Central memory CD4-positive, alpha-beta T cell (primary cell): Measurements from ENCODE around the gene CA5A.

ENCODE experiments used
- DNase-seq: peaks from one replicate; pipeline ENCODE4 v3.0.0; 2022

The CA5A gene

DNA sequence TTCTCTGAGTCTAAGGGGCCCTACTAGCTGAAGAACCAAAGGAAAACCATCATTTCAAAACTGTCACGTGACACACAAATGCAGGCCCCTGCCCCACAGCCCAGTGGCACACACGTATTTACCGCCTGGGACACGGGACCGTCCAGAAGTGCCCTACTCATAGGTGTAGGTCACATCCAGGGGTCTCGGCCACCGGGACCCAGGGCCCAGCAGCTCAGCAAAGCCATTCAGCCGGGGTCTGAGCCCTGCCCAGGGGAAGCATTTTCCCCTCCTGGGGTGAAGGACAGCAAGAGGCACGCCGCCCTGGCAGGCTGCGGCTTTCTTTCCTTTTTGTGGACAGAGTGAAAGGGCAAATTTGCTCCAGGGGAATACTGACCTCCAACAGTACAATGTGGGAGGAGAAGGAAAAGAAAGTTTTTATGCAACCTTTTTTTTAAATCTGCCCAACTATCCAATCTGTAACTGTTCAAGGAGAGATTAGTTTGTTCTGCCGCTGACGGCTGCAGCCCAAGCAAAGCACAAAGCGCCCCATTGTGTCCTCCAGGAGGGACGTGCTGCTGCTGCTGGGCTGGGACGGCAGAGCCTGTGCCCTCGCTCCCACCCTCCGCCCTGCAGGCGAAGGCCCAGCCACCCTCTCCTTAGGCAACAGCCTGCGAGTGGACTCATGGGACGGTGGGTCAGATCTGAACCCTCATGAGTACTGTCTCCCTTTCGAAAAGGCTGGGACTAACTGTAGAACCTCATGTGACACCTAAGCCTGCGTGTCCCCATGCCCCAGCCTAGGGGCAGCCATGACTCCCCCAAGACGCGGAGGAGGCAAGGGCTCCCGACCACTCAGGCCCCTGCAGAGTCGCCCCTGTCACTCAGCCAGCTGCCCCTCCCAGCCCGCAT, 88.3 kb downstream of the CA5A start:
- DNase-seq = no peak

DNA sequence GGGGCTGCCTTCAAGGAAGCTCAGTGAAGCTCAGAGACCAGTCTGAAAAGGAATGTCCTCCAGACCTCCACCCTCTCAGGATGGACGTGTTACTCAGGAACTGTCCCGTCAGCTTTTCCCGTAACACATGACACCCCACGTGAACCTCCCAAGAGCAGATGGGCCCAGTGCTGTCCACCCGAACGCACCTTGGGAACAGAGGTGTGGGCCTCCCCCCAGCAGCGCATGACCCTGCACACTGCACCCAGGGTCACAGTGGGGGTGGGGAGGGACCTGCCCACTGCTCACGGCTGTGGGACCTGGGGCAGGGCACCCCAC, 88.9 kb downstream of the CA5A start:
- no peak for DNase-seq

DNA sequence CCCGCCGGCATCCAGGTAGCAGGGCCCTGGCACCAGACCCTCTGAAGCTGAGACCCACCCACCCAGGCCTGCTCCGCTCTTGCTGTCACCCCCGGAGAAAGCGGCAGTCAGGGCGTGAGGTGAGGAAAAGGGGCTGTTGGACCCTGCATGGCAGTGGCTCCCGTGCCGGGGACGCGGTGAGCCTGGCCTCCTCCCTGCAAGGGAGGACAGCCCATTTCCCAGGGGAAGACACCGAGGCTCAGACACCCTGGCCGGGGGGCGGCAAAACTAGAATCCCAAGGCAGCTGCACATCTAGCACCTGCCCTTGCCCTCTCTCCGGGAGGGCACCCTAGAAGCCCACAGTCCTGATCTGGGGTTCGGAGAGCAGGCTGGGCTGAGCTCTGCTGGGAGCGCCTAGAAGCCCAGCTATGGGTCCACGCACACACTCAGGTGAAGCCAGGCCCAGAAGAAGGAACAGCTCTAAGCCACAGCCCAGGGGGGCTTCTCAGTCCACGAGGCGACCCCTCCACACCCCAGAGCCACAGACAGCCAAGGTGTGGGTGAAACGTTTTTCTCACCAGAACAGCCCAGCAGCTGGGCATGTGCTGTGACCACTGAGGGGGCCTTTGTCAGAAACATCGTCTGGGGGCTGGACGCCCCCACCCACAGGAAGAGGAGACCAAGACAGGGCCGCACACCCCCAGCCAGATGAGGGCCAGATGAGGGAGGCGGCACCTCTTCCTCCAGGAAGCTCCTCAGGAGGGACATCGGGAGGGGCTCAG, 89.4 kb downstream of the CA5A start:
- no peak for DNase-seq

DNA sequence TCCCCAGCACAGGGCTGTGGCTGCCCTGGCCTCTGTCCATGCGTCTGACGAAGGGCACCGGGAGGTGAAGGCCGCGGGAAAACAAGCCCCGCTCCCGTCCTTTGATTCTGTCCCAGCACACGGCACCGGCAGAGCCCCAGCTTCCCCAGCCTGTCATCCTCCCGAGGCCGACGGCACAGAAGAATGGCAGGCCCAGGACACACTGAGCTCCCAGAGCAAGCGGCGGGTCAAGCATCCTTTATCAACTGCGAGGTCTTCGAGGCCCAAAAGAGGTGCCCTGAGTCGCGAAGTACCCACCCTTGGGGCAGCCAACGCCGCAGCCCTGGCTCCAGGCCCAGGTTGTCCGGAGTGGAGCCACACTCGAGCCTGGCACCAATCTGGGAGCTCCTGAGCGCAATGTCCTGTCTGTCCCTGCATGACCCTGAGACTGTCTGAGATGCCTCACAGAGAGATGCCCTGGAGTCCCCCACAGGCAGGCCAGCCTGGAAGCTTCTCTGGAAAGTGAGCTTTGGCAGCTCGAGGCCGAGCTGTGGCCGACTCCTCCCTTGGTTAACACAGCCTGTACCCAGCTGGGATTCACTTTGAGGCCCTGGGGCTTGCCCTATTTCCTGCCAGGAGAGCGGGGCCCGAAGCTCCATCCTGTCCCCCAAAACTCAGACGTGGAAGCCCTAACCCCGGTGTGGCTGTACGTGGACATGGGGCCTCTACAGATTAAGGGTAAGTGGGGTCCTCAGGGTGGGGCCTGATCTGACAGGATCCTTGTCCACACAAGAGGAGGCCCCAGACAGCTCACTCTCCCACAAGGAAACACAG, 90.3 kb downstream of the CA5A start:
- no peak for DNase-seq

DNA sequence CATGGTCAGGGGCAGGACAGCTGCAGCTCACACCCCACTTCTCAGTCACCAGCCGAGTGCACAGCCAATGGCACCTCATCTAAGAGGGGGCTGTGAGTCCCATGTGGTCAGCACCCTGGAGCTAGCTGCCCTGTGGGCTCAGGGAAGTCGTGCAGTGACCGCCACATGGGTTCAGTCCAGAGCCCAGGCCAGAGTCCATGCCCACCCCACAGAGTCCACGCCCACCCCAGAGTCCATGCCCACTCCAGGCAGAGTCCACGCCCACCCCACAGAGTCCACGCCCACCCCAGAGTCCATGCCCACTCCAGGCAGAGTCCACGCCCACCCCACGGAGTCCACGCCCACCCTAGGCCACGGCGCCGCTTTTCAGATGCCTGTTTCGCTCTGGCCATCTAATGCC, 91.1 kb downstream of the CA5A start:
- DNase-seq = no peak

DNA sequence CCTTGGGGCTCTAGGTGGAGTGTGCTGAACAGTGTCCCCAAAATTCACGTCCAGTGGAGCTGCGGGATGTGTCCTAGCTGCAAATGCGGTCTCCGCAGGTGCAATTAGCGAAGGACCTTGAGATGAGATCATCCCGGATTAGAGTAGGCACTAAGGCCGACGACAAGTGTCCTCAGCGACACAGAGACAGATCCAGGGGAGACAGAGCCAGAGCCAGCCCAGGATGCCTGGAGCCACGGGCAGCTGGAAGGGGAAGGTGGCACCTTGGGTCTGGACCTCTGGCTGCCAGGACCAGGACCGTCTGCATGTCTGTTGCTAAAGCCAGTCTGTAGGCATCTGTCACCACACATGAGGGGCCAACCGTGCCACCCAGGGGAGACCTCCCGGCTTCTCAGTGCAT, 91.5 kb downstream of the CA5A start:
- DNase-seq = no peak

DNA sequence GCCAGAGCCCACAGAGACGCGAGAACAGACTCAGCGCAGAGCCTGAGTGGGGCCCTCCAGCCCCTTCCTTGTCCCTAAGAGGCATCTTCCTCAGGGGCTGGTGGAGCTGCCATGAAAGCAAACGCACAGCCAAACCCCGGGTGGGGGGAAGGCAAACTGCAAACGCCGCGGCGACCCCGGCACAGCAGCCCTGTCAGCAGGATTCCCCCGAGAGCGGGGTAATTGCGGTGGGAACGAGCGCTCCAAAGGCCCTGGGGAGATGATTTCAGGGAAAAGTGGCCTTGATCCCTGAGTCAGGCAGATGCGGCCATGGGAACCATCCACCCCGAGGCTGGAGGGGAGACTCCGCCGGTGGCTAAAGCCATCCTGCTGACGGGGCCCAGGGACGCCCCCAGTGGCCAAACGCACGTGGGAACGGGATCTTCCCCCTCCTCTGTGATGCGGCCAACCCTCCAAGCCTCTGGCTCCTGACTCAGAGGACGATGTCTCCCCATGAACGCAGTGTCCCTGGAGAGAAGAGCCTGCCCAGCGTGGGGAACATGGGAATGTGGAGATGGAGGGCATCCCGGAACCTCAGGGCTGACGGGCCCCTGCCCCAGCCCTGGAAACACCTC, 92.1 kb downstream of the CA5A start:
- DNase-seq = no peak

DNA sequence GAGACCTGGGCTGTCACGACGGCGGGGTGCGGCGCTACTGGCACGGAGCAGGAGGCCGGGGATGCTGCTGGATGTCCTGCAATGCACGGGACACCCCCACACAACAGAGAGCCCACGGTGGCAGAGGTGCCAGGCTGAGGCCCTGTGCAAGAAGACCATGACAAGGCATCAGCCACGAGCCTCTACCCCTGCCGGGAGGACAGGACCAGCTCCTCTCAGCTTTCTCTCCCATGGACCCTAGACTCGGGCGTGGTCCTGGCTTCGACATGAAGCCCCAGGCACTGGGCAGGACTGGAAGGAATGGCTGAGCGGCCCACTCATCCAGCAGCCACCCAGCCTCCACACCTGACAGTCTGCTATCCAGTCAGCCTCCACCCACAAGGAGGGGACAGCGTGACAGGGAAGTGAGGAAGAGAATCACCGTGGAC, 92.6 kb downstream of the CA5A start:
- DNase-seq = no peak

DNA sequence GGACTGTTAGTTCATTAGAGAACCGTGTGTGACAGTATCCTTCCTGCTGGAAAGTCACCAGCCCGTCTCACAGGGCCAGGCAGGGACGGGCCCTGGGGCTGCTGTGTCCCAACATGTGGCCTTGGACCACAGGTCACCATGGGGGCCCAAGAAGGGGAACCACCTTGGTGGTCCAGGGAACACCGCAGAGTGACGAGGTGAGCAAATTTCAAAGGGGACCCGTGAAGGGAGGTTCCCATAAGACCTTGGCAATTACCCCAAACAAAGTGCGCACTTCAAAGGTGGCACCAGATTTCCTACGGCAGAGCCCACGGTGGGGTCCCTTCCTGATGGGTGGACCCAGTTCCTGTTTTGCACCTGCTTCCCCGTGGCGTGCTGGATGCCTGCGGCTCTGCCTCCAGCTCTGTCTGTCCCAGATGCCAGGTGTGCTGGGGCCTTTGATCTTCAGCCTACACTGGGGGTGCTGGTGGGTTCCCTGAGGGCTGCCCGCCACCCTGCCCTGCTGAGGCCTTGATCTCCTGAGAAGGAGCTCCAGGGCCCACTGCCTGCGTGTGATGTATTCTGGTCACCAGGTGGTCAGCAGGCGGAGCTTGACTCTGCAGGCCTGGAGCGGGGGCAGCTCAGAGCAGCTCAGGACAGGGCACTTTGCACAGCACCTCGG, 94.0 kb downstream of the CA5A start:
- no peak for DNase-seq

DNA sequence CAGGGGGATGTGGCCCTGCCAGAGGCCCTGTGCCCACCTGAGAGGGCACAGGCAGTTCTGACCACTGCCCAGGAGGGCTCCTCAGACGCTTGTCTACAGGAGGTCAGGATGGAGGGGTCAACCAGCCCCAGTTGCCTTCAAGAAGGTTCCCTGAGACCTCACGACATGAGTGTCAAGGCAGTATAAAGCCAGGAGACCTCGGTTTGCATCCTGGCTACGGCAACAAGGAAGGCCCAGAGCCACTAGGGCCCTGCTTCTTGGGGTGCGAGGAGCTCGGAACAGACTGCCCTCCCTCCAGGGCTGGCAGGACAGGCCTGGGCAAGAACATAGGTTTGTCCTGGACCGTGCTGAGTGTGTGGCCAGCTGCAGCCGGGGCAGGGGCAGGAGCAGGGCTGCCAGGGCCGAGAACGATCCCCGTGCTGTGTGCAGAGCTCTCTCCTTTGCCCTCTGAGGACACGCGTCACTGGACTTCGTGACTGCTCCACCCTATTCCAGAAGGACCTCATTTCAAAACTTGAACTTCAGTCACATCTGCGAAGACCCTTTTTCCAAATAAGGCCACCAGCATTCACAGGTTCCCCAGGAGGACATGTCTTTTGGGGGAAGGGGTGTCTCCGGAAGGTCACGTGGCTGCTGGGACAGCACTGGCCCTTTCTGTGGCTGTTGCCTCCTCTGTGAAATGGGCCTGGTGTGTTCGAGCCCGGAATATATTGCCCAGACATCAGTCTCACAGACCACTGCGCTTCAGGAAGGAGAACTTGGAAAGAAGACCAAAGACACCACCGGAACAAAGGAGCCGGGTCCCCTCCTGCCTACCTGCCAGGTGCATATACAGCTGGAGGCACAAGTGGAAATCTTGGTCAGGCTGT, 94.8 kb downstream of the CA5A start:
- no peak for DNase-seq

DNA sequence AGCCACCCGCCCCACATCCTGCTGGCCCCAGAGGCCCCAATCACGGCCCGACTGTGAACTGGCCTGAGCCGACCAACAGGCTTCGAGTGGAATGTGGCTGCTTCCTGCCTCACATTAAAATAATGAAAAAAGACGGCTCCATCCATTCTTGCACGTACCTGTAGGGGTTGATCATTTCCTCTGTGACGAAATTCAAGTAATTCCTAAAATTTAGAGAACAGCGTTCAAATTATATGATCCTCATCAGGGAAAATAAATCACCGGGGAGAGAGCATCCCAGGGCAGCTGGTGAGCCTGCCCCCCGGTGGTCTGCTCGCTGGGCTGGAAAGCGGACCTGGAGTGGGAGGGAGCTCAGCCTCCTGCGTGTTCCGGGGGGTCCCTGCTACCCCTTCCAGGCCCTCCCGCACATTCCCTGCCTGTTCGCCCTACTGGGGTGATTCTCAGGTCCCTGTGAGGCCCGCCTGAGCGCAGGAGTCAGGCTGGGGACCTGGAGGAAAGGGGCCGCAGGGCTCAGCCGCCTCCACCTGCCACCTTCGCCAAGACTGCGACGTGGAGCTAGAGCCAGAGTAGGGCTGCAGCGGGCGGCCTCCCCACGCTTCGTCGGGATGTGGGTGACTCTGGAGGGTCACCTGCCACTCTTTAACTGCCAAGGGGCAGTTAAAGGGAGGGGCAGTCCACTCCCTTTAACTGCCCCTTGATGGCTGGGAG, 95.9 kb downstream of the CA5A start:
- no peak for DNase-seq

DNA sequence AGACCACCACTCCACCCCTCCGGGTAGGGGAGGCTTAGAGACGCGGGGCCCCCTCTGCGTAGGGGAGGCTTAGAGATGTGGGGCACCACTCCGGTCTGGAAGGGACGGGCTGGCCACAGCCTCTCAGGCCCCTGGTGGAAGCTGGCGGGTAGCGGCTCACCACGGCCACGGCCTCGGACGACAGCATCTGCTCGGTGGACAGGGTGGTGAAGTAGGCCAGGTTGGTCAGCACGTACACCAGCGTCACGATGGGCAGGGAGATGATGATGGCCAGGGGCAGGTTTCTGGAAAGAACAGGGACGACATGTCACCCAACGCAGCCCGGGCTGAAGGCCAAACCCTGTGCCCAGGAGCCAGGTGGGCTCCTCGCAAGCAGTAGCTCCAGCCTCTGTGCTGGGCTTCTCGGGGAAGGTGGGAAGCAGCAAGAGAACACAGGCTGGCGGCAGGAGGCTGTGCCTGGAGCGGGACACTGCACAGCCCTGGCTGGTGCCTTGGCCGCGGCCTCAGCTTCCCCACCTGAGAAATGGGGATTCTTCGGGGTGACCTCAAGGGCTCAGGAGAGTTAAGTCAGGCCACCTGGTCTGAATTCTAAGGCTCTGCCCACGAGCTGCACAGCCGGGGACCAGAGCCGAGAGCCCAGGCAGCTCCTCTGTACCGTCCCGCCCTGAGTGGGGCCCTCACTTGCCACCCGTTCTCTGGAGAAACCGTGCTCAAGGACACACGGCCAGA, 96.6 kb downstream of the CA5A start:
- DNase-seq = no peak

DNA sequence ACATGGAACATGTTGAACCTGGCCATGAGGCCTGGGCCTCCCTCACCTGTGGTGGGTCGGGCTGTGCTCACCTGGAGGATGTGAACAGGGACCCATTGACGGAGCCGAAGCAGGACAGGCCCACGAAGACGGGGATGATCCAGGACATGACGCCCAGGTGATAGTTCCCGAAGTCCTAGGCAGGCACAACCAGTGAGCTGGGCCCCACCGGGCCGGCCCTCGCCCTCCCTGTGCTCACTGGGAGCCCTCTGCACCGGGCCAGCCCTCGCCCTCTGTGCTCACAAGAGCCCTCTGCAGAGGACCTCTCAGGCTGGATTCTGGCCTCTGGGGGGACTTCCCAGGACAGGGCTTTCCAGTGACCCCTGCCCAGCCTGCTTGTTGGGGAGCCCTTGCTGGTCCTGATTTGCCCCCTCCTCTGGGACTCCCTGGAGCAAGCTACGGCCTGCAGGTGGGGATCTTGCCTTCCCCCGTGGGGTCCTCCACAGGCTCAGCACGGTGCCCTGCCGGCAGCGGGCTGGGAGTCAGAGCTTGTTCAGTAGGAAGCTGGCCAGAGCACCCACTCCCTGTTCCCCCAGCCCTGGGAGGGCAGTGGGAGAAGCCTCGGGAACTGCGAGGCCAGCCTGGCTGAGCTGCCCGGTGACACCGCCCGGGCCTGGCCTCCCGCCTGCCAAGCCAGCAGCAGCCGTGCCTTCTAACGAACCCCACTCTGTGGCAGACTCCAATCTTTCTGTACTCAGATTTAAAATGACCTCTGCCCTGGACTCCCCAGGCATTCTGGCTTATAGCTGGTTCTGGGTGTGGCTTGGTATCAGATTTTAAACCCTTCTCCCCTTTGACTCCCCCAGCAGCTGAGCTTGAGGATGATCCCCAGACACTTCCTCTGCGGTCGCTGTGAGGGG, 97.4 kb downstream of the CA5A start:
- DNase-seq = no peak
